ENCODE data around the gene P2RY12. TPM values are rescaled to one million over a fixed set of nuclear protein-coding genes. Genes with fewer than 3 reads are reported as not detected.

The P2RY12 gene
- polyA plus RNA-seq, 2 of the 4 experiments (the other 2 are of a cell fraction): not detected

- ChIA-PET POLR2A (no interaction called here), CTCF (no interaction called here)
- no peak for FAIRE-seq
- Histone ChIP-seq H3K4me2 (no peak overlapping the region), H3K9me3 (no peaks in the 10 kb centered on the region), H3K4me3 (no peak overlapping the region), H3K27ac (no peak overlapping the region), H3K4me1 (no peaks in the 10 kb centered on the region)
- TF ChIP-seq SREBF2 (IDR thresholded peaks at IDR 0.05) (no peak), E2F6 (IDR thresholded peaks at IDR 0.05; ENCODE audit: borderline replicate concordance, low read depth) (no peak), FOSB (CRISPR knock-in tag; IDR thresholded peaks at IDR 0.05) (no peak), HOXA7 (CRISPR knock-in tag; IDR thresholded peaks at IDR 0.05) (no peak), ZSCAN20 (CRISPR knock-in tag; IDR thresholded peaks at IDR 0.05) (no peak)
- no peak for DNase-seq (ENCODE audit: low read depth in 1 of 2, low spot score in 1 of 2)
- no peak for ATAC-seq
Measured at GRCh38 chr3:151371526-151371925, 13.0 kb downstream of the P2RY12 start.

GRCh38 chr3:151367448-151367847 is 17.1 kb downstream of the P2RY12 start:
- no peak for ATAC-seq
- ChIA-PET CTCF (interaction anchor here (1.0 kb wide), 1 partner anchor 12 kb away, joined by 4 read pairs; no protein-coding TSS in a partner anchor), POLR2A (no interaction called here)
- WGBS (ENCODE audit: missing lambda C conversion rate): 85% methylated on average over 5 of the region's 5 CpGs
- no peak for FAIRE-seq
- no peak overlapping the region for H3K4me2 ChIP-seq
- no peaks in the 10 kb centered on the region for H3K4me1 ChIP-seq
- no peak overlapping the region for H3K4me3 ChIP-seq
- DNase-seq (ENCODE audit: low read depth in 1 of 2, low spot score in 1 of 2): no peak
- H3K27ac ChIP-seq: no peak overlapping the region
- no peaks in the 10 kb centered on the region for H3K9me3 ChIP-seq
- no peak for TF ChIP-seq ZSCAN20 (CRISPR knock-in tag; IDR thresholded peaks at IDR 0.05)

GRCh38 chr3:151366993-151367392 is 17.6 kb downstream of the P2RY12 start:
- DNase-seq (ENCODE audit: low read depth in 1 of 2, low spot score in 1 of 2) (no peak), ATAC-seq (no peak), FAIRE-seq (no peak)
- 60% methylated on average over 3 of the region's 3 CpGs for WGBS (ENCODE audit: missing lambda C conversion rate)
- Histone ChIP-seq H3K4me3 (no peak overlapping the region), H3K4me2 (no peak overlapping the region), H3K4me1 (no peaks in the 10 kb centered on the region), H3K27ac (no peak overlapping the region), H3K9me3 (no peaks in the 10 kb centered on the region)
- POLR2A ChIA-PET: no interaction called here
- TF ChIP-seq HOXB13 (CRISPR knock-in tag; IDR thresholded peaks at IDR 0.05; ENCODE audit: low read depth) (no peak), HMGXB4 (CRISPR knock-in tag; IDR thresholded peaks at IDR 0.05; ENCODE audit: borderline replicate concordance) (no peak), HEYL (CRISPR knock-in tag; IDR thresholded peaks at IDR 0.05) (no peak), TP53 (CRISPR knock-in tag; IDR thresholded peaks at IDR 0.05) (no peak), HOXA7 (CRISPR knock-in tag; IDR thresholded peaks at IDR 0.05) (no peak), FOXS1 (CRISPR knock-in tag; IDR thresholded peaks at IDR 0.05) (no peak), ZC3H11A (IDR thresholded peaks at IDR 0.05) (no peak), POLR2AphosphoS2 (conservative IDR thresholded peaks at IDR 0.05; ENCODE audit: low read length) (no peak), CBX8 (IDR thresholded peaks at IDR 0.05) (no peak), CTCF (IDR thresholded peaks at IDR 0.05) (no peak), RAD21 (conservative IDR thresholded peaks at IDR 0.05 in 1 of 2, IDR thresholded peaks at IDR 0.05 in 1 of 2) (no peak)
- CTCF ChIA-PET: interaction anchor here (1.0 kb wide), 1 partner anchor 12 kb away, joined by 4 read pairs; no protein-coding TSS in a partner anchor

GRCh38 chr3:151362751-151363174 is 21.8 kb downstream of the P2RY12 start:
- no peak overlapping the region for H3K4me3 ChIP-seq
- DNase-seq (ENCODE audit: low read depth in 1 of 2, low spot score in 1 of 2): no peak
- H3K4me1 ChIP-seq: no peaks in the 10 kb centered on the region
- no peak for ATAC-seq
- WGBS (ENCODE audit: missing lambda C conversion rate): 77% methylated on average over 3 of the region's 3 CpGs
- no peak overlapping the region for H3K4me2 ChIP-seq
- no peak for FAIRE-seq
- no peak overlapping the region for H3K27ac ChIP-seq
- ChIA-PET CTCF (no interaction called here), POLR2A (no interaction called here)
- H3K9me3 ChIP-seq: no peaks in the 10 kb centered on the region
- TF ChIP-seq NR3C1 (IDR thresholded peaks at IDR 0.05): no peak
- no peak for TF ChIP-seq NPAS2 (CRISPR knock-in tag; IDR thresholded peaks at IDR 0.05; ENCODE audit: borderline replicate concordance)
- TF ChIP-seq FOSB (CRISPR knock-in tag; IDR thresholded peaks at IDR 0.05): no peak
- TF ChIP-seq TP53 (CRISPR knock-in tag; IDR thresholded peaks at IDR 0.05): no peak
- TF ChIP-seq MAZ (IDR thresholded peaks at IDR 0.05; ENCODE audit: borderline replicate concordance, low read depth, low read length): no peak
- no peak for TF ChIP-seq JUN (IDR thresholded peaks at IDR 0.05)
- TF ChIP-seq ATOH8 (CRISPR knock-in tag; IDR thresholded peaks at IDR 0.05; ENCODE audit: low read depth): no peak
- TF ChIP-seq BCL3 (IDR thresholded peaks at IDR 0.05): no peak
- no peak for TF ChIP-seq CBX8 (IDR thresholded peaks at IDR 0.05)
- TF ChIP-seq SREBF2 (IDR thresholded peaks at IDR 0.05): no peak
- TF ChIP-seq ZFP36 (IDR thresholded peaks at IDR 0.05; ENCODE audit: borderline replicate concordance, partially characterized antibody): no peak
- no peak for TF ChIP-seq HES2 (IDR thresholded peaks at IDR 0.05)
- TF ChIP-seq USF2 (IDR thresholded peaks at IDR 0.05): no peak
